HepG2 (cell line): Measurements from ENCODE around the gene CCNL1. TPM values are rescaled to one million over a fixed set of nuclear protein-coding genes. Genes with fewer than 3 reads are reported as not detected.

ENCODE experiments used
- AHR ChIP-seq: IDR thresholded peaks from 2 replicates; pipeline ENCODE4 v1.6.1; 2018; ENCODE audit warnings: missing genetic modification reagents, missing compliant biosample characterization
- CAMTA2 ChIP-seq: sonication (generic); formaldehyde crosslinking; IDR thresholded peaks from 2 replicates; pipeline ENCODE4 v1.4.0; 2020; ENCODE audit warnings: mild to moderate bottlenecking, missing genetic modification reagents, borderline replicate concordance
- CEBPZ ChIP-seq: IDR thresholded peaks from 2 replicates; pipeline ENCODE4 v1.6.1; 2012; ENCODE audit warnings: low read length, improper control_type of control experiment
- CHD4 ChIP-seq: fragments of 200-600 bp; sonication (generic); IDR thresholded peaks from 2 replicates; pipeline ENCODE4 v1.7.0; 2017; ENCODE audit warnings: mild to moderate bottlenecking, low read length, borderline replicate concordance
- DPF2 ChIP-seq: sonication (generic); formaldehyde crosslinking; IDR thresholded peaks from 2 replicates; pipeline ENCODE4 v1.4.0; 2020; ENCODE audit warnings: mild to moderate bottlenecking, low read depth, missing genetic modification reagents, borderline replicate concordance
- ERF ChIP-seq: IDR thresholded peaks from 2 replicates; pipeline ENCODE4 v1.6.1; 2018; ENCODE audit warnings: missing biosample characterization, missing genetic modification reagents
- KAT8 ChIP-seq: IDR thresholded peaks from 2 replicates; pipeline ENCODE4 v1.6.1; 2016; ENCODE audit warnings: missing genetic modification reagents, missing compliant biosample characterization
- KDM6A ChIP-seq: IDR thresholded peaks from 2 replicates; pipeline ENCODE4 v1.6.1; 2016; ENCODE audit warnings: low read depth
- MAX ChIP-seq: IDR thresholded peaks from 2 replicates; pipeline ENCODE4 v1.6.1; 2012; ENCODE audit warnings: inconsistent platforms
- MEIS2 ChIP-seq: sonication (generic); formaldehyde crosslinking; IDR thresholded peaks from 2 replicates; pipeline ENCODE4 v1.9.0; 2021; ENCODE audit warnings: mild to moderate bottlenecking, missing genetic modification reagents
- MYNN ChIP-seq: sonication (generic); formaldehyde crosslinking; IDR thresholded peaks from 2 replicates; pipeline ENCODE4 v1.4.0; 2020; ENCODE audit warnings: mild to moderate bottlenecking, low read depth, missing genetic modification reagents
- PATZ1 ChIP-seq: sonication (generic); formaldehyde crosslinking; IDR thresholded peaks from 2 replicates; pipeline ENCODE4 v1.4.0; 2020; ENCODE audit warnings: missing genetic modification reagents
- PAX8 ChIP-seq: sonication (generic); formaldehyde crosslinking; IDR thresholded peaks from 2 replicates; pipeline ENCODE4 v1.8.0; 2022; ENCODE audit warnings: mild to moderate bottlenecking, missing genetic modification reagents, borderline replicate concordance
- PRDM4 ChIP-seq: sonication (generic); formaldehyde crosslinking; IDR thresholded peaks from 2 replicates; pipeline ENCODE4 v1.9.0; 2021; ENCODE audit warnings: missing genetic modification reagents, borderline replicate concordance
- RFXAP ChIP-seq: sonication (generic); formaldehyde crosslinking; IDR thresholded peaks from 2 replicates; pipeline ENCODE4 v1.4.0; 2020; ENCODE audit warnings: missing genetic modification reagents, borderline replicate concordance
- SKI ChIP-seq: fragments of 450-650 bp; IDR thresholded peaks from one replicate; pipeline ENCODE4 v1.6.1; 2018; ENCODE audit warnings: mild to moderate bottlenecking; ENCODE audit not compliant: partially characterized antibody
- YEATS2 ChIP-seq: sonication (generic); formaldehyde crosslinking; IDR thresholded peaks from 2 replicates; pipeline ENCODE4 v1.4.0; 2020; ENCODE audit warnings: missing genetic modification reagents, borderline replicate concordance
- ZNF260 ChIP-seq: sonication (generic); formaldehyde crosslinking; IDR thresholded peaks from 2 replicates; pipeline ENCODE4 v1.4.0; 2020; ENCODE audit warnings: missing genetic modification reagents, low read depth, mild to moderate bottlenecking, borderline replicate concordance
- ZNF431 ChIP-seq: sonication (generic); formaldehyde crosslinking; IDR thresholded peaks from 2 replicates; pipeline ENCODE4 v1.9.0; 2022; ENCODE audit warnings: missing genetic modification reagents, low read depth, mild to moderate bottlenecking, borderline replicate concordance
- ZNF709 ChIP-seq: sonication (generic); formaldehyde crosslinking; IDR thresholded peaks from 2 replicates; pipeline ENCODE4 v1.5.0; 2020; ENCODE audit warnings: mild to moderate bottlenecking, missing genetic modification reagents
- ZNF816 ChIP-seq: sonication (generic); formaldehyde crosslinking; IDR thresholded peaks from 2 replicates; pipeline ENCODE4 v1.8.0; 2022; ENCODE audit warnings: missing genetic modification reagents, mild to moderate bottlenecking, borderline replicate concordance
- polyA plus RNA-seq, 8 experiments: library from polyadenylated mRNA; depleted of rRNA in 3 of 8; stranded (reverse) in 7 of 8; unstranded in 1 of 8; fragments of >200 nt; fragmentation: Illumina TruSeq in 4 of 8; extraction: Trizol in 4 of 8; gene quantifications; 2 replicates each; pipeline versions ENCODE4 v1.2.1 to v1.2.3, GENCODE V29; 2011 to 2016; ENCODE audit warnings: low read depth in 4 of 8, missing spikeins in 1 of 8, mixed read lengths in 1 of 8; ENCODE audit not compliant: insufficient read depth in 1 of 8
- total RNA-seq, 5 experiments: library from RNA; depleted of rRNA; stranded (reverse); fragments of >200 nt; fragmentation: Illumina TruSeq; extraction: Trizol; gene quantifications; 2 replicates each; pipeline ENCODE4 v1.2.3, GENCODE V29; 2016; ENCODE audit warnings: low read depth in 1 of 5

Gene CCNL1
- total and polyA plus RNA-seq, 2 of the 13 experiments (the other 11 are each of a cell fraction or from before 2014, with no cell fraction given), result 151 to 303 TPM

GRCh38 chr3:157174649-157175498 lies 14.9 kb upstream of the CCNL1 start (continued):
- TF ChIP-seq PAX8 (CRISPR knock-in tag), result peak; percentile 85; the same call in 1 of the 2 replicates
- no peak; the same call in 1 of the 2 replicates for TF ChIP-seq MYNN
- peak; percentile 73 for TF ChIP-seq SKI
- peak; percentile 96 for TF ChIP-seq CAMTA2
- peak; percentile 99 for TF ChIP-seq YEATS2 (CRISPR knock-in tag)
- TF ChIP-seq ERF, result peak; percentile 98
- no peak for TF ChIP-seq PRDM4 (CRISPR knock-in tag)
- TF ChIP-seq KAT8 (CRISPR knock-in tag), result peak; percentile 98
- no peak for TF ChIP-seq KDM6A (CRISPR knock-in tag)
- TF ChIP-seq ZNF709 (CRISPR knock-in tag), result peak; percentile 84; the same call in 1 of the 2 replicates
- TF ChIP-seq ZNF431 (CRISPR knock-in tag), result 0 out of 2 replicates have a peak, but pooled peaks have one; percentile 96
- TF ChIP-seq MAX, result peak; percentile 97
- TF ChIP-seq AHR (CRISPR knock-in tag), result no peak; the same call in none of the 2 replicates
- TF ChIP-seq RFXAP (CRISPR knock-in tag), result peak; percentile 93
- no peak for TF ChIP-seq ZNF260 (CRISPR knock-in tag)
- peak; percentile 82 for TF ChIP-seq PATZ1 (CRISPR knock-in tag)
- peak; percentile 17; the same call in 1 of the 2 replicates for TF ChIP-seq ZNF816 (CRISPR knock-in tag)
- TF ChIP-seq DPF2, result no peak
- TF ChIP-seq CHD4, result 0 out of 2 replicates have a peak, but pooled peaks have one; percentile 35
- TF ChIP-seq CEBPZ, result no peak
- peak; percentile 92; the same call in 1 of the 2 replicates for TF ChIP-seq MEIS2
